SK-N-MC (cell line): Measurements from ENCODE around the gene RMDN2.

Experiments
- EZH2 ChIP-seq: fragments of 200-600 bp; sonication (generic); IDR thresholded peaks from one replicate; pipeline ENCODE4 v1.6.1; 2017; ENCODE audit warnings: antibody characterized with exemption
- POLR2AphosphoS5 ChIP-seq: IDR thresholded peaks from 2 replicates; pipeline ENCODE4 v1.6.1; 2012; ENCODE audit warnings: mild to moderate bottlenecking, low read depth, low read length, borderline replicate concordance

- TF ChIP-seq POLR2AphosphoS5 (no peak), EZH2 (no peak)
These were observed 131.1 kb downstream of the RMDN2 start for GRCh38 chr2:38056216-38056615.
